ENCODE measurements around the gene TAF12.
"Not testable (repeated sequence)": the region's sequence is repeated elsewhere in the genome, so short reads cannot be mapped to it uniquely, and the experiment has no call there.

Gene TAF12
- long read RNA-seq, donor 1, transcript TAF12-202 (6 exons, 1,334 nt): major isoform, 24 of 25 reads
- long read RNA-seq, donor 1, partial matches to known transcripts: 0 of 25 reads
- long read RNA-seq, donor 1, other reads (novel, unspliced or antisense): 0 of 25 reads
- long read RNA-seq, donor 2, transcript TAF12-202 (6 exons, 1,334 nt): major isoform, 14 of 14 reads
- long read RNA-seq, donor 2, partial matches to known transcripts: 0 of 14 reads
- long read RNA-seq, donor 2, other reads (novel, unspliced or antisense): 0 of 14 reads
- long read RNA-seq, donor 3, transcript TAF12-202 (6 exons, 1,334 nt): major isoform, 10 of 10 reads
- long read RNA-seq, donor 3, partial matches to known transcripts: 0 of 10 reads
- long read RNA-seq, donor 3, other reads (novel, unspliced or antisense): 0 of 10 reads
- long read RNA-seq, donor 4, transcript TAF12-202 (6 exons, 1,334 nt): major isoform, 6 of 6 reads
- long read RNA-seq, donor 4, partial matches to known transcripts: 0 of 6 reads
- long read RNA-seq, donor 4, other reads (novel, unspliced or antisense): 0 of 6 reads
- long read RNA-seq, donor 5, transcript TAF12-202 (6 exons, 1,334 nt): major isoform, 23 of 23 reads
- long read RNA-seq, donor 5, partial matches to known transcripts: 0 of 23 reads
- long read RNA-seq, donor 5, other reads (novel, unspliced or antisense): 0 of 23 reads
- long read RNA-seq, donor 6, transcript TAF12-202 (6 exons, 1,334 nt): major isoform, 9 of 21 reads
- long read RNA-seq, donor 6, partial matches to known transcripts: 12 of 21 reads
- long read RNA-seq, donor 6, other reads (novel, unspliced or antisense): 0 of 21 reads
- long read RNA-seq, donor 7, transcript TAF12-202 (6 exons, 1,334 nt): major isoform, 21 of 21 reads
- long read RNA-seq, donor 7, partial matches to known transcripts: 0 of 21 reads
- long read RNA-seq, donor 7, other reads (novel, unspliced or antisense): 0 of 21 reads
- long read RNA-seq, donor 8, transcript TAF12-202 (6 exons, 1,334 nt): major isoform, 12 of 12 reads
- long read RNA-seq, donor 8, partial matches to known transcripts: 0 of 12 reads
- long read RNA-seq, donor 8, other reads (novel, unspliced or antisense): 0 of 12 reads

- peak; percentile 95 for DNase-seq
Measured at GRCh38 chr1:28642847-28643635, at the start of gene TAF12. TAF12 (minus strand) TSS chr1:28643067; CDS start chr1:28622081, 20,986 bp downstream.

DNA sequence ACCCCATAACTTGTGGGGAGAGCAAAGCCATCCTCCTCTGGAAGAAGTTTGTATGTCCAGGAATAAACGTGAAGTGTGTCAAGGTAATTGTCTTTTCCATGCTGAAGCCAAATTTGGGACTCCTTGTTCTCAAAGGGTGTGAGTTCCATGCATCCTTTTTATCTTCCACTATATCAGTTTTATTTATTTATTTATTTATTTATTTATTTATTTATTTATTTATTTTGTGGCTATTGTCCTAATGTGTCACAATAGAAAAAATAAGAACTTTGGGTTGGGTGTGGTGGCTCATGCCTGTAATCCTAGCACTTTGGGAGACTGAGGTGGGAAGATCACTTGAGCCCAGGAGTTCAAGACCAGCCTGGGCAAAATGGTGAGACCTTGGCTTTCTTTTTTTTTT lies 48.8 kb upstream of the TAF12 start:
- DNase-seq: not testable (repeated sequence)

DNA sequence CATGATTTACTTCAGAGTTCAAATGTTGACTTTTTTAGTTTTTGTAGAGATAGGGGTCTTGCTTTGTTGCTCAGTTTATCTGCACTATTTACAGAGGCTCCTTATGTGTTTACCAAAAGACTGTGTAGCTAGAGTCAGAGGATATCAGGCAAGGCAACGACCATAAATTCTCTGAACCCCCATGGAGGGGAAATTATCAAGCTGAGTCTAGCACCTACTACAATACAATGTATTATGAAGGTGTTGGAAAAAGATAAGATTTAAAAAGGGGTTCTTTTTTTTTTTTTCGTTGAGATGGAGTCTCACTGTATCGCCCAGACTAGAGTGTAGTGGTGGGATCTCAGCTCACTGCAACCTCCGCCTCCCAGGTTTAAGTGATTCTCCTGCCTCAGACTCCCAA lies 42.1 kb upstream of the TAF12 start:
- DNase-seq: no peak

- no peak for DNase-seq
Measured at GRCh38 chr1:28682840-28683239, 40.0 kb upstream of the TAF12 start.

- DNase-seq: no peak
Measured at GRCh38 chr1:28680151-28680550, 37.3 kb upstream of the TAF12 start.

GRCh38 chr1:28675924-28676257 lies 33.0 kb upstream of the TAF12 start:
- no peak for DNase-seq

GRCh38 chr1:28672971-28673370 lies 30.1 kb upstream of the TAF12 start:
- not testable (repeated sequence) for DNase-seq

DNA sequence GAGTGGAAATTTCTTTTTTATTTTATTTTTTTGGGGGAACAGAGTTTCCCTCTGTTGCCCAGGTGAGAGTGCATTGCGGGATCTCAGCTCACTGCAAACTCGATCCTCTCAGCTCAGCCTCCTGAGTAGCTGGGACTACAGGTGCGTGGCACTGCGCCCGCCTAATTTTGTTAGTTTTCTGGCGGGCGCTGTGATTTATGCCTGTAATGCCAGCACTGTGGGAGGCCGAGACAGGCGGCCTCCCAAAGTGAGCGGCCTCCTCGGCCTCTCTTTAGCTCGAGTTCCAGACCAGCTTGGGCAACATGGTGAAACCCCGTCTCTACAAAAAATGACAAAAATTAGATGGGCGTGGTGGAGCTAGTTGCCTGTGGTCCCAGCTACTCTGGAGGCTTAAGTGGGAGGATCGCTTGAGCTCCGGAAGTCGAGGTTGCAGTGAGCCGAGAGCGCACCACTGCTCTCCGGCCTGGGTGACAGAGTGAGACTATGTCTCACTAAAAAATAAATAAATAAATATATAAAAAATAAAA lies 28.4 kb upstream of the TAF12 start:
- DNase-seq: no peak

DNA sequence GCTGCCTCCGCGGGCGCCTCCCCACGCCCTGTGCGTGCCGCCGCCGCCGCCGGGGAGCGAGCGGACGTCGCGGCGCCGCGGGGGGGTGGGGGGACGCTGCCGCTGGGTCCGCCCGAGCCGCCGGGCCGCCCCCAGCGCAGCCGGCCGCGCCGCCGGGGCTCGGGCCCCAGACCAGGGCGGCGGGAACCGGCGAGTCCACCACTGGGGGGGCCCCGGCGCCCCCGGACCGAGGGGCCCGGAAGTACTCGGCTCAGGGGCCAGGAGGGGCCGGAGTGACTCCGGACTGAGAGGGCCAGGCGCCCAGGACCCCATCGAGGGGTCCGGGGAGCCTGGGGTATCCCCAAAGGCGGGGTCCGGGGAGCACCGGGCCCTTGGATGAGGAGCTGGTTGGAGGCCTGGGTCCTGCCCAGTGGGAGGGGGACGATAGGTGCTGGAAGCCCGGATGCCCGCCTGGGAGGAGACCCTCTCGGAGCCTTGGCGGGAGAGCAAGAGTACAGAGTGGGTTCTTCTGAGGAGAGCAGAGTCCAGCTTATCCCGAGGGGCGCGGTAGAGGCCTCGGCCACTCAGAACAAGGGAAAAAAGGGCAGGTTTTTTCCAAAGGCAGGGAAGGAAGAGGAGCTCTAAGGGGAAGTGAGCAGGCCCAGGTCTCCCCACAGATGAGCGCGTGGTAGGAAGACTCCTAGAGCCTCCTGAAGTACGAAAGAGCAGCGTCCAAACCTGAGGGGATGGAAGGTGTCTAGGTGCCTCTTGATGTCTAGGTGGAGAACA lies 26.3 kb upstream of the TAF12 start:
- DNase-seq: peak; percentile 84

DNA sequence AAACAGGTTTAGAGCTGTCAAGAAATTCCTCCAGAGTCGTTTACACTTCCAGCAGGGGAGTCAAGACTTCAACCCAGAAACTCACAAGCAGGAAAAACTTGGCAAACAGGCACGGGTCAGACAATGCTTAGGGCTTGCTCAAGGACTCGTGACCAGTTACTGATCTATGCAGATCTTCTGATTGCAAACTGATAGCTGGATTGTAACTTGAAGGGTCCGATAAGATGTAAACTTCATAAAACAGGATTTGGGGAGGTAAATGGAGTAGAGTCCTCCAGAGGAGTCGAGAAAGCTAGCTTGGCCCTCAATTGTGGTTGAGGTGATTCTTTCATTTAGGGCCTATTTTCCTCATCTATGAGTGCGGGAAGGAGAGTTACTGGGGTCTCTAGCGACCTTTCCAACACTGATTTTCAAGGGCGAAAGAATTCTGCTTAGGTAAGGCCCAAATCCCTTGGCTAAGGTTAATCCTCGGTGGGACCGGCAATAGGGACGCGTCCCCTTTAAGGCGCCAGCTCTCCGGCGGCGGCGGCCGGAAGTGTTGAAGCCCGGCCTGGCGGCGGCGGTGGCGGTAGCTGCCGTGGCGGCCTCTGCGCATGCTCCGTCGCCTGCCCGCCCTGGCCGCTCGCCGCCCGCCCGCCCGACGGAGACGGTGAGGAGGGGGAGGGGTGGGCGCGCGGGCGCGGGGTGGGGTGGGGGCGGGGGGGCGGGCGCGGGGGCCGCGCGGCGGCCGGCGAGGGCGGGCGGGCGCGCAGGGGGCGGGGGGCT lies 25.5 kb upstream of the TAF12 start, which contains the start of gene GMEB1:
GMEB1 (plus strand) TSS at position 594 of the 765 bp plus-strand sequence. CDS start 14,829 bp downstream, outside the sequence.
- DNase-seq: peak; percentile 79

GRCh38 chr1:28666806-28667205 lies 23.9 kb upstream of the TAF12 start:
- DNase-seq: no peak

DNA sequence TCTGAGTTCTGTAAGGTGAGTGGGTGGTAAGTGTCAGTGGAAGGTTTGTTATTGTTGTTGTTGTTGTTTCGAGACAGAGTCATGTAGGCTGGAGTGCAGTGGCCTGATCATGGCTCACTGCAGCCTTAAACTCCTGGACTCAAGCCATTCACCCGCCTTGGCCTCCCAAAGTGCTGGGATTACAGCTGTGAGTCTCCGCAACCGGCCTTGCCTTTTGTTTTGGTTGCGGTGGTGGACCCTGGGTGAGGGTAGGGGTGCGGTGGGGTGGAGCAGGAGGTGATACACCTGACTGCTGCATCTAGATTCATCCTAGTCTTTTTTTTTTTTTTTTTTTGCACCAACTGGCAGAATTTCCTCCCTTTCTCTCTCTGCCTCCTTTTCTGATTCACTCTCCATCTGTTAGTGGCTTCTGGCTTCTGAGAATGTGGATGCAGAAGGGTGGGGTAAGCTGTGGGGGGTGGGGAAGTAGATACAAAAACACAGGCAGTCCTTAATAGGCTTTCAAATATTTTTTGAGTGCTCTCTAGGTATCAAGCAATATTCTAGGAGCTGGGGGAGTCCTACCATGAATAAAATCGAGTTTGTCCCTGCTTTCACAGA lies 21.1 kb upstream of the TAF12 start:
- DNase-seq: no peak

GRCh38 chr1:28656335-28656734 lies 13.5 kb upstream of the TAF12 start:
- no peak for DNase-seq

DNA sequence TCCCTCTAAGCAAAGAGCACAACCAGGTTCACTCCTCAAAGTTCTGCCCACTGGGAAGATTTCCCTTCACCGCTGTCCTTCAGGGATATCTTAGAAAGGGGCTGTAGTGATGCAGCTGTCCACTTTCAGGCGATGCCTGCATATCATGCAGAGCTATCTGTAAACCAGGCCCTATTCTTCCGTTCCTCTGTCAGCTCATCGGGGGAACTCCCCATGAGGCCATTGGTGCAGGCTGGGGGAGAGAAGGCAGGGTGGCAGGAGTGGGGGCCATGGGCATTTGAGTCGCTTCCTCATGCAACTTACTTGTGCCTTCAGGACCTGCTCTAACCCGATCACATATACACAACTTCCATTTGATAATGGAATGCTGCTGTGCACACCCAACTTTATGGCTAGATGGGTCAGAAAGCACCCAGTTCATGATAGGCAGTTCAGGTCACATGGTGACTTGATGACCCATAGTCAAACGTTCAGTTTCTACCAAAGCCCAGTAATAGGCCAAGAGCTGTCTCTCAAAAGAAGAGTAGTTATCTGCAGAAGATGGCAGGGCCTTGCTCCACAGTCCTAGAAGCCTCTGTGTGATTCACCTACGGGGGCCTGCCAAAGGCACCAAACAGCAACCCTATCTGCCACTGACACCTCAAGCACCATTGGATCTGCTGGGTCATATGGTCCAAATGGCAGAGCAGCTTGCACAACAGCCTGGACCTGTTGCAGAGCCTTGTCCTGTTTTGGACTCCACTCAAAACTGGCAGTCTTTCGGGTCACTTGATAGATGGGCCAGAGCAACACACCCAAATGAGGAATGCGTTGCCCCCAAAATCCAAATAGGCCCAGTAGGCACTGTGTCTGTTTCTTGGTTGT lies 12.8 kb upstream of the TAF12 start:
- not testable (repeated sequence) for DNase-seq

GRCh38 chr1:28653870-28654269 lies 11.0 kb upstream of the TAF12 start:
- DNase-seq: not testable (repeated sequence)

- not testable (repeated sequence) for DNase-seq
Measured at GRCh38 chr1:28653063-28653462, 10.2 kb upstream of the TAF12 start.

GRCh38 chr1:28648474-28649198 lies 5.8 kb upstream of the TAF12 start, which contains the start of gene RNU11:
RNU11 (plus strand) TSS chr1:28648600.
- peak; percentile 96 for DNase-seq

DNA sequence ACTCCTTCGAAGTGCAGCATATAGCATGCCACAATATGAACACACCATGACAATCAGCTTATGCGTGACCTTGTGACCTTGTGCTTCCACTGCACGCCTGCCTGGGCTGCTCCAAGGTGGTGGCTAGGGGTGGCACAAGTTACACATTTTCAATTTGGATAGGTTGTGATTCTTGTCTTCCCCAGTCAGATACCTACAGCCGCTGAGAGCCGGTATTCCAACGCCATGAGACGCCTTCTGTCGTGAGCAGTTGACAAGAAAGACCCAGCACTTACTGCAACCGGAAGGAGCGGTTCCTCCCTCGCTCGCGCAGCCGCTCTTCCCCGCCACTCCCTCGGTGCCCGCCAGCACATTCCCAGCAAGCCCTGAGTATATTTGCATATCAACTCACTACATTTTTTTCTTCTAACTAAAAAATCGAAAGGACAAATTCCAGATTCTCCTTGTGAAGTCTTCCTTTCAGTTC lies 5.2 kb upstream of the TAF12 start:
- peak; percentile 96 for DNase-seq

Measured in right kidney (tissue), 9 donors.